ENCODE results near the gene C6orf47. TPM values are rescaled to one million over a fixed set of nuclear protein-coding genes. Genes with fewer than 3 reads are reported as not detected.

C6orf47 gene
- total and polyA plus RNA-seq, 2 donors (not counting 3 experiments of a cell fraction or from before 2014, with no cell fraction given) = 5.8 to 12.8 TPM

DNA sequence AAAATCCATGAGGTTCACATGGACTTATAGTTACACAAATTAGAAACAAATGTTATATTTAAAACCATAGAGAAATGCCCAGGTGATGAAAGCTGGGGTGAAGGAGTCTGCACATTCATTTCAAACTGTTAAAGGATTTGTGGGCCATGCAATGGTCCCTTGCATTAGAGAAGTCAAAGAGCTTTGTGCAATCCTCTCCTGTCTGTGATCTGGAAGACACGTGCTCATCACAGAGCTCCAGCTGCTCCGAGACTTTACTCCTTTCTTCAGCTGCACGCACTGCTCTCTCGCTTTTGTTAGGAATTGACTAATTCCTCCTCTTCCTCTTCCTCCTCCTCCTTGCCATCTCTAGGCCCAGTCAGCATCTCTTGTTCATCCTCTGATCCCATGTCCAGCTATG, 49.6 kb downstream of the C6orf47 start:
- Histone ChIP-seq H3K4me2 (ENCODE audit: insufficient read depth, low read length) (no peak overlapping the region), H3K4me3 (replicated peaks in 1 of 3; ENCODE audit: insufficient read depth in 1 of 3, low read depth in 1 of 3, low read length in 3 of 3) (no peak overlapping the region), H3K4me1 (ENCODE audit: control insufficient read depth, extremely low read depth, insufficient read depth, low read length) (no peaks in the 10 kb centered on the region), H3K79me2 (ENCODE audit: control insufficient read depth, insufficient read depth, low read length) (no peaks in the 10 kb centered on the region), H3K27me3 (ENCODE audit: control insufficient read depth in 2 of 2, insufficient read depth in 2 of 2, low read length in 2 of 2) (peaks cover 0 to 3% of the 10 kb centered on the region in 2 experiments), H3K36me3 (ENCODE audit: control insufficient read depth in 2 of 2, extremely low read depth in 1 of 2, insufficient read depth in 2 of 2, low read length in 2 of 2) (no peaks in the 10 kb centered on the region), H3K9me3 (replicated peaks; ENCODE audit: control insufficient read depth, insufficient read depth, low read length) (no peaks in the 10 kb centered on the region), H2AFZ (ENCODE audit: low read depth, low read length) (no peak overlapping the region), H3K9ac (replicated peaks; ENCODE audit: extremely low read depth, insufficient read depth, low read length) (no peak overlapping the region), H4K20me1 (replicated peaks; ENCODE audit: control insufficient read depth, extremely low read depth, insufficient read depth, low read length) (no peaks in the 10 kb centered on the region), H3K9me1 (replicated peaks; ENCODE audit: control insufficient read depth, extremely low read depth, insufficient read depth, low read length) (no peaks in the 10 kb centered on the region), H3K27ac (ENCODE audit: insufficient read depth, low read depth, low read length) (no peak overlapping the region)
- ChIA-PET CTCF (interaction anchor here (0.7 to 2.1 kb wide), 4 partner anchors 9 to 60 kb away, joined by 4 to 10 read pairs (median 6); no protein-coding TSS in a partner anchor), POLR2A (no interaction called here)
- no TSS peak for BruUV-seq (replicated peaks)
- dilution Hi-C loops (cut with MboI; ENCODE audit: extremely low pct_ligation_motif_present, low sequenced_read_pairs) (no loop called here), intact Hi-C loops (cut with micrococcal nuclease) (no loop called here)
- TF ChIP-seq FOS (IDR thresholded peaks at IDR 0.05; ENCODE audit: borderline replicate concordance, insufficient read depth, low read length) (no peak), GATA2 (IDR thresholded peaks at IDR 0.05; ENCODE audit: insufficient read depth, insufficient read length, low read depth, low read length) (no peak), JUN (IDR thresholded peaks at IDR 0.05; ENCODE audit: borderline replicate concordance, insufficient read depth, insufficient read length, low read depth) (no peak), POLR2AphosphoS5 (IDR thresholded peaks at IDR 0.05; ENCODE audit: insufficient read depth, low read depth, low read length) (no peak), MYC (IDR thresholded peaks at IDR 0.05; ENCODE audit: low read depth, low read length) (no peak)
- TF ChIP-seq, protein P1, sequence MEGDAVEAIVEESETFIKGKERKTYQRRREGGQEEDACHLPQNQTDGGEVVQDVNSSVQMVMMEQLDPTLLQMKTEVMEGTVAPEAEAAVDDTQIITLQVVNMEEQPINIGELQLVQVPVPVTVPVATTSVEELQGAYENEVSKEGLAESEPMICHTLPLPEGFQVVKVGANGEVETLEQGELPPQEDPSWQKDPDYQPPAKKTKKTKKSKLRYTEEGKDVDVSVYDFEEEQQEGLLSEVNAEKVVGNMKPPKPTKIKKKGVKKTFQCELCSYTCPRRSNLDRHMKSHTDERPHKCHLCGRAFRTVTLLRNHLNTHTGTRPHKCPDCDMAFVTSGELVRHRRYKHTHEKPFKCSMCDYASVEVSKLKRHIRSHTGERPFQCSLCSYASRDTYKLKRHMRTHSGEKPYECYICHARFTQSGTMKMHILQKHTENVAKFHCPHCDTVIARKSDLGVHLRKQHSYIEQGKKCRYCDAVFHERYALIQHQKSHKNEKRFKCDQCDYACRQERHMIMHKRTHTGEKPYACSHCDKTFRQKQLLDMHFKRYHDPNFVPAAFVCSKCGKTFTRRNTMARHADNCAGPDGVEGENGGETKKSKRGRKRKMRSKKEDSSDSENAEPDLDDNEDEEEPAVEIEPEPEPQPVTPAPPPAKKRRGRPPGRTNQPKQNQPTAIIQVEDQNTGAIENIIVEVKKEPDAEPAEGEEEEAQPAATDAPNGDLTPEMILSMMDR (IDR thresholded peaks at IDR 0.05; ENCODE audit: extremely low read depth in 1 of 2, insufficient read depth in 1 of 2, low read depth in 1 of 2, low read length in 2 of 2) = no peak
- FAIRE-seq (no peak), DNase-seq (ENCODE audit: low read depth, low spot score) (no peak)

All from endothelial cell of umbilical vein (primary cell).